H1 (cell line): ENCODE measurements around the gene ABHD15. TPM values are rescaled to one million over a fixed set of nuclear protein-coding genes. Genes with fewer than 3 reads are reported as not detected.

Source experiments
- CHD2 ChIP-seq: IDR thresholded peaks from 2 replicates; pipeline ENCODE4 v1.6.1; 2012; ENCODE audit warnings: low read length, improper control_type of control experiment
- E2F6 ChIP-seq: IDR thresholded peaks from 2 replicates; pipeline ENCODE4 v1.6.1; 2012; ENCODE audit warnings: inconsistent platforms
- EGR1 ChIP-seq: IDR thresholded peaks from 2 replicates; pipeline ENCODE4 v1.6.1; 2011; ENCODE audit warnings: low read depth, low read length, borderline replicate concordance
- GTF2F1 ChIP-seq: IDR thresholded peaks from 2 replicates; pipeline ENCODE4 v1.6.1; 2012; ENCODE audit warnings: low read depth, low read length, improper control_type of control experiment, borderline replicate concordance
- MAFK ChIP-seq: IDR thresholded peaks from 2 replicates; pipeline ENCODE4 v1.6.1; 2012; ENCODE audit warnings: low read depth, mild to moderate bottlenecking, improper control_type of control experiment, low read length
- NANOG ChIP-seq: IDR thresholded peaks from 2 replicates; pipeline ENCODE4 v1.6.1; 2011; ENCODE audit warnings: low read length, low read depth, mild to moderate bottlenecking, inconsistent platforms; ENCODE audit not compliant: insufficient read depth, poor library complexity, severe bottlenecking
- NRF1 ChIP-seq: IDR thresholded peaks from 2 replicates; pipeline ENCODE4 v1.6.1; 2011; ENCODE audit warnings: mild to moderate bottlenecking, low read depth, low read length, improper control_type of control experiment
- RAD21 ChIP-seq, 2 experiments: IDR thresholded peaks in 1 of 2; conservative IDR thresholded peaks in 1 of 2; 2 replicates each; pipeline ENCODE4 v1.6.1; 2011; ENCODE audit warnings: low read depth in 2 of 2, low read length in 2 of 2, improper control_type of control experiment in 1 of 2, inconsistent platforms in 1 of 2, mild to moderate bottlenecking in 1 of 2, moderate library complexity in 1 of 2
- SUZ12 ChIP-seq: fragments of 200-600 bp; sonication (generic); IDR thresholded peaks from 2 replicates; pipeline ENCODE4 v1.6.1; 2012; ENCODE audit warnings: mild to moderate bottlenecking, inconsistent platforms, low read length, moderate library complexity, mixed read lengths
- ZNF274 ChIP-seq: IDR thresholded peaks from 2 replicates; pipeline ENCODE4 v1.7.0; 2012; ENCODE audit warnings: low read length, borderline replicate concordance; ENCODE audit errors: extremely low read depth
- polyA plus RNA-seq, 7 experiments: library from polyadenylated mRNA; depleted of rRNA in 3 of 7; stranded (reverse) in 5 of 7; unstranded in 2 of 7; fragments of >200 nt in 5 of 7; fragments of 200-250 nt in 2 of 7; gene quantifications; 1 replicate in 5 of 7; 2 replicates in 1 of 7; 4 replicates in 1 of 7; pipeline versions ENCODE4 v1.2.1 to v1.2.3, GENCODE V29; 2011 to 2013; ENCODE audit warnings: missing spikeins in 2 of 7, mixed read lengths in 2 of 7
- total RNA-seq: library from RNA; stranded (reverse); fragmentation: NEBNext Ultra II Directional; extraction: Animal tissue kit (Norgen Biotek cat#: 25700); gene quantifications from 2 replicates; pipeline ENCODE4 v1.2.1, GENCODE V29; 2021
- TF ChIP-seq, protein P1 (sequence below): IDR thresholded peaks from 2 replicates; pipeline ENCODE4 v1.6.1; 2011; ENCODE audit warnings: low read depth, mild to moderate bottlenecking, low read length; ENCODE audit not compliant: insufficient read depth

ABHD15 gene
- total and polyA plus RNA-seq, 2 of the 8 experiments (the other 6 are each of a cell fraction or from before 2014, with no cell fraction given), result 0.88 to 1.7 TPM

DNA sequence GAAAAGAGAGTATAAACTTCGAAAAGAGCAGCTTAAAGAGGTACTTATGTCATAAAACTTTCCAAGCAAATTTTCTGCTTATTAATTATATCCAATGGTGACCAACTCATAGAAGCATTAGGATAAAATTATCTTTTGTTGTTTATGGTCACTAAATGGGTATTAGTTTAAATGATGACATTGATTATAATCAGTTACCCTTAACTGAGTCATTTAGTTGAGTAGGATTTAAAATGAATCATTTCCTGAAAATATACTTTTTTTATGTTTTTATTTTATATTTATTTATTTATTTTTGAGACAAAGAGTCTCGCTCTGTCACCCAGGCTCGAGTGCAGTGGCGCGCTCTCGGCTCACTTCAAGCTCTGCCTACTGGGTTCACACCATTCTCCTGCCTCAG lies 55.9 kb downstream of the ABHD15 start (continued):
- TF ChIP-seq, protein P1, sequence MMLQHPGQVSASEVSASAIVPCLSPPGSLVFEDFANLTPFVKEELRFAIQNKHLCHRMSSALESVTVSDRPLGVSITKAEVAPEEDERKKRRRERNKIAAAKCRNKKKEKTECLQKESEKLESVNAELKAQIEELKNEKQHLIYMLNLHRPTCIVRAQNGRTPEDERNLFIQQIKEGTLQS, result no peak
- TF ChIP-seq SUZ12 (no peak), GTF2F1 (no peak), NANOG (no peak), CHD2 (no peak), MAFK (no peak), EGR1 (no peak), NRF1 (no peak), ZNF274 (no peak), E2F6 (no peak), RAD21 (IDR thresholded peaks at IDR 0.05 in 1 of 2, conservative IDR thresholded peaks at IDR 0.05 in 1 of 2; ENCODE audit: low read depth in 2 of 2, low read length in 2 of 2) (no peak)

Other genes starting within 250 kb of the ABHD15 start
- gene TAOK1, start 176.7 kb downstream of the ABHD15 start, total RNA-seq, result 90.6 and 93.8 TPM in 2 replicates
- 8.2 and 12.2 TPM in 2 replicates for gene TAOK1, start 176.7 kb downstream of the ABHD15 start, polyA plus RNA-seq (2011; rRNA removed)
- 21.1 and 22.4 TPM in 2 replicates for gene TP53I13, start 1.7 kb upstream of the ABHD15 start, total RNA-seq
- gene TP53I13, start 1.7 kb upstream of the ABHD15 start, polyA plus RNA-seq (2011; rRNA removed), result 35.7 and 42.6 TPM in 2 replicates
- gene GIT1, start 22.6 kb upstream of the ABHD15 start, total RNA-seq, result 60.6 and 62.4 TPM in 2 replicates
- gene GIT1, start 22.6 kb upstream of the ABHD15 start, polyA plus RNA-seq (2011; rRNA removed), result 63.0 and 80.7 TPM in 2 replicates
- gene ANKRD13B, start 26.1 kb upstream of the ABHD15 start, total RNA-seq, result 41.0 and 48.5 TPM in 2 replicates
- 16.4 and 30.3 TPM in 2 replicates for gene ANKRD13B, start 26.1 kb upstream of the ABHD15 start, polyA plus RNA-seq (2011; rRNA removed)
- 2.1 and 2.5 TPM in 2 replicates for gene CORO6, start 55.9 kb upstream of the ABHD15 start, total RNA-seq
- 8.6 and 13.3 TPM in 2 replicates for gene CORO6, start 55.9 kb upstream of the ABHD15 start, polyA plus RNA-seq (2011; rRNA removed)